GM12873 (cell line): ENCODE data around the gene MINPP1.

Experiments
- CTCF ChIP-seq: IDR thresholded peaks from 2 replicates; pipeline ENCODE4 v1.5.1; 2012; ENCODE audit warnings: low read depth, mild to moderate bottlenecking, moderate library complexity, low read length, control low read depth; ENCODE audit not compliant: insufficient read depth; ENCODE audit errors: missing control alignments

MINPP1 gene

GRCh38 chr10:87590705-87591588, 86.3 kb downstream of the MINPP1 start:
- no peak for TF ChIP-seq CTCF

- TF ChIP-seq CTCF, result no peak
Measured at GRCh38 chr10:87591589-87591886, 86.8 kb downstream of the MINPP1 start.

- TF ChIP-seq CTCF, result no peak
Measured at GRCh38 chr10:87593702-87594101, 89.0 kb downstream of the MINPP1 start.

GRCh38 chr10:87594181-87594580, 89.5 kb downstream of the MINPP1 start:
- no peak for TF ChIP-seq CTCF

- TF ChIP-seq CTCF, result no peak
Measured at GRCh38 chr10:87594864-87595263, 90.2 kb downstream of the MINPP1 start.

- no peak for TF ChIP-seq CTCF
Measured at GRCh38 chr10:87596351-87596750, 91.7 kb downstream of the MINPP1 start.

- no peak for TF ChIP-seq CTCF
Measured at GRCh38 chr10:87598700-87599099, 94.0 kb downstream of the MINPP1 start.
